SK-N-SH (cell line): ENCODE measurements around the gene SPPL2C.

ENCODE experiments used
- CHD2 ChIP-seq: fragments of 150-350 bp; IDR thresholded peaks from 2 replicates; pipeline ENCODE4 v1.6.1; 2018; ENCODE audit warnings: low read length; ENCODE audit not compliant: partially characterized antibody
- EZH2phosphoT487 ChIP-seq: fragments of 200-600 bp; sonication (generic); IDR thresholded peaks from 2 replicates; pipeline ENCODE4 v1.6.1; 2017; ENCODE audit warnings: low read depth, mixed run types, mild to moderate bottlenecking, antibody characterized with exemption, moderate library complexity, borderline replicate concordance
- GABPA ChIP-seq: IDR thresholded peaks from 2 replicates; pipeline ENCODE4 v1.4.0; 2012; ENCODE audit warnings: low read depth, mild to moderate bottlenecking
- GATA2 ChIP-seq: sonication (generic); formaldehyde crosslinking; IDR thresholded peaks from 2 replicates; pipeline ENCODE4 v1.5.0; 2020; ENCODE audit warnings: mild to moderate bottlenecking, missing genetic modification reagents
- NFIC ChIP-seq: IDR thresholded peaks from 2 replicates; pipeline ENCODE4 v1.4.0; 2012; ENCODE audit warnings: borderline replicate concordance
- NRF1 ChIP-seq: IDR thresholded peaks from 2 replicates; pipeline ENCODE4 v1.6.1; 2012; ENCODE audit warnings: low read depth, mild to moderate bottlenecking, low read length
- RAD21 ChIP-seq: IDR thresholded peaks from 2 replicates; pipeline ENCODE4 v1.6.1; 2012; ENCODE audit warnings: mild to moderate bottlenecking, low read length
- RXRA ChIP-seq: IDR thresholded peaks from 2 replicates; pipeline ENCODE4 v1.4.0; 2012; ENCODE audit warnings: low read depth, mild to moderate bottlenecking, borderline replicate concordance
- TEAD4 ChIP-seq: IDR thresholded peaks from 2 replicates; pipeline ENCODE4 v1.4.0; 2012; ENCODE audit warnings: mild to moderate bottlenecking, borderline replicate concordance; ENCODE audit not compliant: insufficient read depth
- TF ChIP-seq, protein P1 (sequence below): fragments of 200-600 bp; sonication (generic); IDR thresholded peaks from 2 replicates; pipeline ENCODE4 v1.6.1; 2017; ENCODE audit warnings: antibody characterized with exemption, mild to moderate bottlenecking, moderate library complexity
- TF ChIP-seq, protein P2 (sequence below): fragments of 150-350 bp; IDR thresholded peaks from 2 replicates; pipeline ENCODE4 v1.6.1; 2017; ENCODE audit warnings: antibody characterized with exemption, low read length, low read depth, borderline replicate concordance
- TF ChIP-seq, protein P3 (sequence below): IDR thresholded peaks from 2 replicates; pipeline ENCODE4; 2012
- TF ChIP-seq, protein P4 (sequence below): IDR thresholded peaks from 2 replicates; pipeline ENCODE4 v1.6.1; 2012; ENCODE audit warnings: mild to moderate bottlenecking, low read depth, low read length, moderate library complexity

DNA sequence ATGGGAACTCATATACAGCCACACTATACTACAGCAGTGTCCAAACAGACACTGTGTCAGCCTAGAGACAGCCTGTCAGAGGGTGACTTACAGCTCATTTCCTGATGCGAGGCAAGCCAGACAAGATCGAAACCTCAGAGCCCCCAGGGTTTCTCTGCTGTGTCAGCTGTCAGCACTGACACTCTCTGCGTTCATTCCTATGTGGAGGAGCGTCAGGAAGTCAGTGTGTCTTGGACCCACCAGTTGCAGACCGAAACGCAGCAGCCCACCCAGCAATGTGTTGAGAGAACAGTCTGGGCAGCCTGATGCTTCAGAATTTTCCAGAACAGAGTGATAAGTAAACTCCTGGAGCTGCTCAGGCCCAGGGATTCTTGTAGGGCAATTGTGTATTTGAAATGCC, 29.0 kb downstream of the SPPL2C start:
- TF ChIP-seq, protein P1, sequence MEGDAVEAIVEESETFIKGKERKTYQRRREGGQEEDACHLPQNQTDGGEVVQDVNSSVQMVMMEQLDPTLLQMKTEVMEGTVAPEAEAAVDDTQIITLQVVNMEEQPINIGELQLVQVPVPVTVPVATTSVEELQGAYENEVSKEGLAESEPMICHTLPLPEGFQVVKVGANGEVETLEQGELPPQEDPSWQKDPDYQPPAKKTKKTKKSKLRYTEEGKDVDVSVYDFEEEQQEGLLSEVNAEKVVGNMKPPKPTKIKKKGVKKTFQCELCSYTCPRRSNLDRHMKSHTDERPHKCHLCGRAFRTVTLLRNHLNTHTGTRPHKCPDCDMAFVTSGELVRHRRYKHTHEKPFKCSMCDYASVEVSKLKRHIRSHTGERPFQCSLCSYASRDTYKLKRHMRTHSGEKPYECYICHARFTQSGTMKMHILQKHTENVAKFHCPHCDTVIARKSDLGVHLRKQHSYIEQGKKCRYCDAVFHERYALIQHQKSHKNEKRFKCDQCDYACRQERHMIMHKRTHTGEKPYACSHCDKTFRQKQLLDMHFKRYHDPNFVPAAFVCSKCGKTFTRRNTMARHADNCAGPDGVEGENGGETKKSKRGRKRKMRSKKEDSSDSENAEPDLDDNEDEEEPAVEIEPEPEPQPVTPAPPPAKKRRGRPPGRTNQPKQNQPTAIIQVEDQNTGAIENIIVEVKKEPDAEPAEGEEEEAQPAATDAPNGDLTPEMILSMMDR: no peak
- no peak for TF ChIP-seq GATA2 (CRISPR knock-in tag)
- TF ChIP-seq NRF1: no peak
- no peak for TF ChIP-seq GABPA
- no peak for TF ChIP-seq RAD21
- TF ChIP-seq NFIC: no peak
- TF ChIP-seq, protein P2, sequence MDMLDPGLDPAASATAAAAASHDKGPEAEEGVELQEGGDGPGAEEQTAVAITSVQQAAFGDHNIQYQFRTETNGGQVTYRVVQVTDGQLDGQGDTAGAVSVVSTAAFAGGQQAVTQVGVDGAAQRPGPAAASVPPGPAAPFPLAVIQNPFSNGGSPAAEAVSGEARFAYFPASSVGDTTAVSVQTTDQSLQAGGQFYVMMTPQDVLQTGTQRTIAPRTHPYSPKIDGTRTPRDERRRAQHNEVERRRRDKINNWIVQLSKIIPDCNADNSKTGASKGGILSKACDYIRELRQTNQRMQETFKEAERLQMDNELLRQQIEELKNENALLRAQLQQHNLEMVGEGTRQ: no peak
- no peak for TF ChIP-seq RXRA
- TF ChIP-seq, protein P3, sequence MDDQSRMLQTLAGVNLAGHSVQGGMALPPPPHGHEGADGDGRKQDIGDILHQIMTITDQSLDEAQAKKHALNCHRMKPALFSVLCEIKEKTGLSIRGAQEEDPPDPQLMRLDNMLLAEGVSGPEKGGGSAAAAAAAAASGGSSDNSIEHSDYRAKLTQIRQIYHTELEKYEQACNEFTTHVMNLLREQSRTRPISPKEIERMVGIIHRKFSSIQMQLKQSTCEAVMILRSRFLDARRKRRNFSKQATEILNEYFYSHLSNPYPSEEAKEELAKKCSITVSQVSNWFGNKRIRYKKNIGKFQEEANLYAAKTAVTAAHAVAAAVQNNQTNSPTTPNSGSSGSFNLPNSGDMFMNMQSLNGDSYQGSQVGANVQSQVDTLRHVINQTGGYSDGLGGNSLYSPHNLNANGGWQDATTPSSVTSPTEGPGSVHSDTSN: no peak
- TF ChIP-seq CHD2: no peak
- TF ChIP-seq TEAD4: no peak
- TF ChIP-seq, protein P4, sequence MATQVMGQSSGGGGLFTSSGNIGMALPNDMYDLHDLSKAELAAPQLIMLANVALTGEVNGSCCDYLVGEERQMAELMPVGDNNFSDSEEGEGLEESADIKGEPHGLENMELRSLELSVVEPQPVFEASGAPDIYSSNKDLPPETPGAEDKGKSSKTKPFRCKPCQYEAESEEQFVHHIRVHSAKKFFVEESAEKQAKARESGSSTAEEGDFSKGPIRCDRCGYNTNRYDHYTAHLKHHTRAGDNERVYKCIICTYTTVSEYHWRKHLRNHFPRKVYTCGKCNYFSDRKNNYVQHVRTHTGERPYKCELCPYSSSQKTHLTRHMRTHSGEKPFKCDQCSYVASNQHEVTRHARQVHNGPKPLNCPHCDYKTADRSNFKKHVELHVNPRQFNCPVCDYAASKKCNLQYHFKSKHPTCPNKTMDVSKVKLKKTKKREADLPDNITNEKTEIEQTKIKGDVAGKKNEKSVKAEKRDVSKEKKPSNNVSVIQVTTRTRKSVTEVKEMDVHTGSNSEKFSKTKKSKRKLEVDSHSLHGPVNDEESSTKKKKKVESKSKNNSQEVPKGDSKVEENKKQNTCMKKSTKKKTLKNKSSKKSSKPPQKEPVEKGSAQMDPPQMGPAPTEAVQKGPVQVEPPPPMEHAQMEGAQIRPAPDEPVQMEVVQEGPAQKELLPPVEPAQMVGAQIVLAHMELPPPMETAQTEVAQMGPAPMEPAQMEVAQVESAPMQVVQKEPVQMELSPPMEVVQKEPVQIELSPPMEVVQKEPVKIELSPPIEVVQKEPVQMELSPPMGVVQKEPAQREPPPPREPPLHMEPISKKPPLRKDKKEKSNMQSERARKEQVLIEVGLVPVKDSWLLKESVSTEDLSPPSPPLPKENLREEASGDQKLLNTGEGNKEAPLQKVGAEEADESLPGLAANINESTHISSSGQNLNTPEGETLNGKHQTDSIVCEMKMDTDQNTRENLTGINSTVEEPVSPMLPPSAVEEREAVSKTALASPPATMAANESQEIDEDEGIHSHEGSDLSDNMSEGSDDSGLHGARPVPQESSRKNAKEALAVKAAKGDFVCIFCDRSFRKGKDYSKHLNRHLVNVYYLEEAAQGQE: no peak
- TF ChIP-seq EZH2phosphoT487: no peak
